ENCODE data around the gene HOXA2.
A peak's percentile ranks its signal among the peaks of the same experiment; 100 is the strongest.

HOXA2 gene

DNA sequence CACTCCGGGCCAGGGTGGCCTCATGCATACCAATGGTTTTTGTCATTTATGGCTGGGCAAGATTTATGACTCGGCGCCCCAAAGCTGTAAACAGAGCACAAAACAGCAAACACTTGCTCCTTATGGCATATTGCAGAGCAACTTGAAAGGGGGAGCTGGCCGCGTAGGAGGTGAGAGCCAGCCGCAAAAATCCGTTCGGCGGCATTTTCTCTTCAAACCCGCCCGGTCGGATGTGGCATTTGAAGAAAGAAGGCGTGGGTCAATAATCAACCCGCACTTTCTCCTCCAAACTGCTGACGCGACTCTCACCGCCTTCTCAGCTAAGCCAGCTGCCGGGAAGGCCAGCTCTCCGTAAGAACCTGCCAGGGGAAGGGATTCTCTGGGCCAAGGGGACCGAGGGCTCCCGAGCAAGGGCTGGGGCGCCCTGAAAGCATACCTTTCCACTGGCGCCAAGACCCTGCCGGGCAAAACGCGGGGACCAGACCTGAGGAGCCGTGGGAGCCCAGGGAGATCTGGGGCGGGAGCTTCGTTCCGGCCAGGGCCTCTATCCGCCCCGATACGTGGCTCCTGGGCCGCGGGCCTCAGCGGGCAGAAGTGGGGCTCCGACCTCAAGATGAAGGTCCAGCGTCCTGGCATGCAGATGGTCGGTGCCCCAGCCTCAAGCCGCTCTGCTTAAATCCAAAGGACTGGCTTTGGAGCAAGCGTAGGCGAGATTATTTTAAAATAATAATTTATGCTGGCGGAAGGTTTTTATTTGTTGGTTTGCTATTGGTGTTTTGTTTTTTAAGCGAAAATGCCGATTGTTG lies 12.9 kb upstream of the HOXA2 start:
- TF ChIP-seq CTCF (conservative IDR thresholded peaks at IDR 0.05; ENCODE audit: control insufficient read depth, insufficient read depth, low read depth, low read length), result no peak
- DNase-seq (ENCODE audit: low read depth), result peak; percentile 74

DNA sequence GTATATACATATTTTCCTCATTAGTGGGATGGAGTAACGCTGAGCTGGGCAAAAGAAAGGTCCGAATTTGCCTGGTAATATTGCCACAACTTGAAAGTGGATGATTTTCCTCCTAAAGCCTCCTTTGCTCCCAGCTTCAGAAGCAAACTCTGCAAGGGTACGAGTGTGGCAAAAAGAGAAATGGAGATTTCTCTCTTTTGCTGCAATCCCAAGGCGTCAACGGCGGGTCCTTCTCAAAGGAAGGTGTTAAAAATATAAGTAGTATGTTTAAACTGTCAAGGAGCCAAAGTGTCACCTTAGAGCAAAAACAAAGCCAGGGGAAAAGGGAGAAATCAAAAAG lies 12.4 kb upstream of the HOXA2 start:
- no peak for DNase-seq (ENCODE audit: low read depth)
- no peak for TF ChIP-seq CTCF (conservative IDR thresholded peaks at IDR 0.05; ENCODE audit: control insufficient read depth, insufficient read depth, low read depth, low read length)
- peak overlapping the region; percentile 46 for H3K4me3 ChIP-seq (ENCODE audit: control insufficient read depth, low read depth, low read length)

More for the DNA sequence above, 12.9 kb upstream of the HOXA2 start:
- peak overlapping the region; percentile 46 for H3K4me3 ChIP-seq (ENCODE audit: control insufficient read depth, low read depth, low read length)

DNA sequence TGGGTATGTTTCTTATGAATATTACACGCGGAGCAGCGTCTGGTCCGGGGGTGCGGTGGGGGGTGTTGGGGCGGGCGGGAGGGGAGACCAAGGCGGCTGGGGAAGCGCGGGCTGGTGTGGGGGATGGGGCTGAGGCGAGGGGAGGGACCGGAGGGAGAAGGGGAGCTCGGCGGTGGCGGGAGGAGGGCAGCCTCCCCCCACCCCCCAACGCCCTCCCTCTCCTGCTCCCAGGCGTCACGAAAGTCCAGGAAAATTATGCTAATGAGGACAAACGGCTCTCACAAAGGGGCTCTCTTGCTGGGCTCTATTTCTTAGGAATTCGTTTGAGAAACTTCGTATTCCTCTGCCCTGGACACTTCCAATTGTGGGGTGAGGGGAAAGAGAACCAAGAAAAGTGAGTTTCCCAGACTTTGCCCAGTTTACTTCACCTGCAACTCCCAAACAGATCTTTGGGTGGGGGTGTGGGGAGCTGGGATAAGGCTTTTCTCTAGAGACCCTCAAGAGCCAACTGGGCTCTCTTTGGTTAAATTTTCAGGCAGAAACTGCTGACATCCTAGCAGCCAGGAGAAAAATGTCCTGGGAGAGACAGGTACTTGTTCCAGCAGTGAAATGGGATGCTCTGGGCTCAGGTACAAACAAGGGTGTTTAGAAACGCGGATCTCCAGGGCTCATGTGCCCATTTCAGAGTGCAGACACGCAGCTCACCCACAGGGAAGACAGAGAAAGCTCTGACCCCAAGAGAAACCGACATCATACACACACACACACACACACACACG lies 11.7 kb upstream of the HOXA2 start:
- TF ChIP-seq CTCF (conservative IDR thresholded peaks at IDR 0.05; ENCODE audit: control insufficient read depth, insufficient read depth, low read depth, low read length), result no peak
- DNase-seq (ENCODE audit: low read depth), result no peak

DNA sequence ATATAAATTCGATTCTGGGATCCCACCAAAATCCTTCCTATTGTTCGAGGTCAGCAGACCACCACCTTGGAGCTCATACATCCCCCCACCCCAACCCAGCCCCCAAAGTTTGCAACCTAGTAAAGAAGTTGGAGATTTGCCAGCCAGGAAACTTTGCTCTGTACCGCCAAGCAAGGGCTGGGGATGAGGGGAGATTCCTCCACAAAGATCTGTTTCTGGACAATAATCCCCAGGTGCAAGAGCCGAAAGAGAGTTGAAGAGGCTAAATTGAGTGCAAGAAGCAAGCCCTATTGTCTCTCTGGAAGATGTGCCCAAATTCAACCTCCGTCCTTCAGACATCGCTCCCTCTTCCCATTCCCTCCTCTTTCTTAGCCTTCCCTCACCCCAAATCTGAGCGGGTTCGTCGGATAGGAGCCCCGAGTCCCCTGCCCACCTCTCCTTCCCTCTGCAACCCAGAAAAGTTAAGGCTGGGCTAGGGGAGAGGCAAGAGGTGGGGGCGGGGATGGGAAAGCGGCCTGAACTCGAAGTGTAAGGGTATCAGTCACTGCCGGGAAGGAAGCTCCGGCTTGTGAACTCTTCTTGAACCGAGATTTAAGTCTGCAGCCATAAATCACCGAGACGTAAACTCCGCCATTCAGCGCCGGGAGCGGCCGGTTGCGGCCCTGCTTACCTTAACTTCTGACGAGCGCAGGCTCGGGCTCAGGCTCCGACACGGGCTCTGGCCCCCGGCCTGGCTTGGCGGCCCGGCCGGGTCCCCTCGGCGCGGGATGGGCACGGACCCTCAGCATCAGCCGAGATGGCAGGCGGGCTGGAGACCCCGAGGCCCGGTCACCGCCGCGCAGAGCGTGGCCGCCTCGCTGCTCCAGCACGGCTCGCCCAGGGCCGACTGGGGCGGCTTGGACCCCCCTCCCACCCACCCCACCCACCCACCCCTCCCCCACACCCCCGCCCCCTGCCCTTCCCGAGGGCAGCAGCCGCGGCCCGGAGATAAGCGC lies 10.8 kb upstream of the HOXA2 start:
- no peak for TF ChIP-seq CTCF (conservative IDR thresholded peaks at IDR 0.05; ENCODE audit: control insufficient read depth, insufficient read depth, low read depth, low read length)
- DNase-seq (ENCODE audit: low read depth), result peak; percentile 91
- H3K4me3 ChIP-seq (ENCODE audit: control insufficient read depth, low read depth, low read length), result peak overlapping the region; percentile 46

More for the DNA sequence above, 11.7 kb upstream of the HOXA2 start:
- H3K4me3 ChIP-seq (ENCODE audit: control insufficient read depth, low read depth, low read length), result peak overlapping the region; percentile 46

DNA sequence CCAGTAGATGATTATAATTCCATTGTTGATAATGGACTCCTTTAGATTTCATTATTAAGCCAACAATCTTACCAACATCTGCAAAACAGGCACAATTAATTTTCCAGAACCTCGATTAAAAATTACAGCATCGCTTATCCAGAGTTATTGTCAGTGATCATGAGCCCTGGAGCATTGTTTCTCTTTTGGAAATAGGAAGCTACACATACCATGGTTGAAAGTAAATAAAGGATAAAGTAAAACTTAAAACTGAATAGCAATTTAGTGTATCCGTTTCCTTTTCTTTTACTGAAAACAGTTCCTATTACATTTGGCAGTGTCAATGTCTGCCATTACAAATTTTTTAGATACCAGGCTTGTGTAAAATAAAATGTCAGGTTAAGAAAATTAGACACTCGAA lies 9.9 kb upstream of the HOXA2 start:
- H3K4me3 ChIP-seq (ENCODE audit: control insufficient read depth, low read depth, low read length), result no peak overlapping the region
- no peak for TF ChIP-seq CTCF (conservative IDR thresholded peaks at IDR 0.05; ENCODE audit: control insufficient read depth, insufficient read depth, low read depth, low read length)
- DNase-seq (ENCODE audit: low read depth), result no peak

DNA sequence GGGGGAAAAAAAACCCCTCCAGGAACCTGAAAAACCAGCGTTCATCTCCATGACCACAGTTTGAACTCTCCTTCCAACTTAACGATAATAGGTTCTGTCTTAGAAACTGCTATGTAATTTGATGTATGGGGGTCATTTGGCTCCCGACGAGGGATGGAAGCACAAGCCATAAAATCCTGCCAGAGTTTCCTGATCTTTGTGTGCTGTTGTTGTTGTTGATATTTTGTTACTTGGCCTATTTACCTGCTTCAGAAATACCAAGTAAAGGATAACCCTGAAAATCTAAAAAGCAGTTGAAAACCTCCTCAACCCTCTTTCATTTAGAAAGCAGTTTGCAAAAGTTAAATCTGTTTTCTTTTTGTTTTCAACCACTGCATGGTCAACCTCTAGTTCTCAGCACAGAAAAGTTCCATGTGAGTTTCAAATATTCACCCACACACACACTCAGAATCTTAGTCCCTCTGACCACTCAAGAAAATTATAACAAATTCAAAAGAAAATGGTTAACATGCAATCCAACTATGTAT lies 9.3 kb upstream of the HOXA2 start:
- TF ChIP-seq CTCF (conservative IDR thresholded peaks at IDR 0.05; ENCODE audit: control insufficient read depth, insufficient read depth, low read depth, low read length), result no peak
- no peak overlapping the region for H3K4me3 ChIP-seq (ENCODE audit: control insufficient read depth, low read depth, low read length)

More for the DNA sequence above, 9.3 kb upstream of the HOXA2 start:
- DNase-seq (ENCODE audit: low read depth), result no peak

Data from fibroblast of mammary gland (primary cell).